Measurements from ENCODE around the gene CACNA1G. TPM values are rescaled to one million over a fixed set of nuclear protein-coding genes. Genes with fewer than 3 reads are reported as not detected.

CACNA1G gene
- total RNA-seq, 4 donors from 2014 or later = 0.11 to 0.38 (median 0.13) TPM; not detected in 1

- no peaks in the 10 kb centered on the region for H3K36me3 ChIP-seq
- WGBS, 2 donors = 21 to 29% methylated on average over 2 of the region's 2 CpGs
- peaks cover 4 to 67% (median 18%) of the 10 kb centered on the region in 4 donors for H3K27me3 ChIP-seq
- H3K4me1 ChIP-seq = peaks cover 5 to 26% (median 13%) of the 10 kb centered on the region in 3 donors
- H3K4me3 ChIP-seq = no peak overlapping the region
- DNase-seq = no peak
- H3K9me3 ChIP-seq = no peaks in the 10 kb centered on the region
- TF ChIP-seq CTCF (IDR thresholded peaks at IDR 0.05) (no peak), POLR2A (IDR thresholded peaks at IDR 0.05) (no peak)
- H3K27ac ChIP-seq = no peak overlapping the region
- intact Hi-C loops (cut with DNase I) = no loop called here
These were observed 6.4 kb downstream of the CACNA1G start for GRCh38 chr17:50566886-50567285.

DNA sequence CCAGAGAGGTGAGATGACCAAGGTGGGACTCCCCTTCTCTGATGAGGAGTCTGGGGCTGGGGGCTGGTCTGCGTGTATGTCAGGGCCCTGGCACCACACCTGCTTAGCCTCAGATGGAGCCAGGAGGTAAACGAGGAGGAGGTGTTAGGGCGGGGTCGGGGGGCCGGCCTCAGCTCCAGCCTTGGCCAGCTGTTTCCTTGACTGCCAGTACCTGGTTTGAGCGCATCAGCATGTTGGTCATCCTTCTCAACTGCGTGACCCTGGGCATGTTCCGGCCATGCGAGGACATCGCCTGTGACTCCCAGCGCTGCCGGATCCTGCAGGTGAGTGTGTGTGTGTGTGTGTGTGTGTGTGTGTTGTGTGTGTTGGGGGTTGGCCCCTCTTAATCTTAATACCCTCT is 8.1 kb downstream of the CACNA1G start:
- DNase-seq = no peak
- intact Hi-C loops (cut with DNase I) = no loop called here
- Histone ChIP-seq H3K27me3 (peaks cover 0 to 49% (median 6%) of the 10 kb centered on the region in 4 donors), H3K4me3 (no peak overlapping the region), H3K36me3 (no peaks in the 10 kb centered on the region), H3K27ac (no peak overlapping the region), H3K9me3 (no peaks in the 10 kb centered on the region), H3K4me1 (peaks cover 0 to 17% (median 10%) of the 10 kb centered on the region in 3 donors)
- WGBS, 2 donors = 67% methylated on average over 1 of the region's 12 CpGs; no CpG with 5 or more reads in 1 of the 2 donors
- TF ChIP-seq CTCF (IDR thresholded peaks at IDR 0.05) (no peak), POLR2A (IDR thresholded peaks at IDR 0.05) (no peak)

- H3K9me3 ChIP-seq = no peaks in the 10 kb centered on the region
- WGBS, 2 donors = 90% methylated on average over 2 of the region's 7 CpGs; no CpG with 5 or more reads in 1 of the 2 donors
- H3K4me3 ChIP-seq = no peak overlapping the region
- H3K36me3 ChIP-seq = no peaks in the 10 kb centered on the region
- H3K27ac ChIP-seq = no peak overlapping the region
- intact Hi-C loops (cut with DNase I) = no loop called here
- H3K27me3 ChIP-seq = peaks cover 0 to 40% (median 5%) of the 10 kb centered on the region in 4 donors
- no peak for DNase-seq
- H3K4me1 ChIP-seq = peaks cover 0 to 12% (median 10%) of the 10 kb centered on the region in 3 donors
- no peak for TF ChIP-seq CTCF (IDR thresholded peaks at IDR 0.05)
- no peak for TF ChIP-seq POLR2A (IDR thresholded peaks at IDR 0.05)
These were observed 9.1 kb downstream of the CACNA1G start for GRCh38 chr17:50569592-50569991.

DNA sequence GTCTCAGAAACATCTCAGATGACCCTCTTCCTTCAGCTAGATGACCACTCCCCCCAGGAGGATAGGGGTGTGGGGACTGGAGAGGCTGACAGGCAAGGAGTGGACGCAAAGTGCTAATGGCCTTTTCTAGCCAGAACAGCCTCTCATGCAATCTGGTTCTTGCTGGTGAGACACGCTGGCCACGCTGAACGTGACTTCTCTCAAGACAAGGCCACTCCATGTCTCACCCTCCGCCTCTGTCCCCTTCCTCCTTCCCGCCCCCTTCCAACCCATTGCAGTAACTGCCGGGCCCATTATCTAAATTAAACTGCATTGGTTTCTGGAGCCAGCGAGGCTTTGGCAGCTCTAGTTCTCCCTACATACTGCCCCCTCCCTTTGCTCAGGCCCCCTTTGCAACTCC is 9.5 kb downstream of the CACNA1G start:
- intact Hi-C loops (cut with DNase I) = no loop called here
- Histone ChIP-seq H3K36me3 (no peaks in the 10 kb centered on the region), H3K4me1 (peaks cover 0 to 8% (median 6%) of the 10 kb centered on the region in 3 donors), H3K4me3 (no peak overlapping the region), H3K9me3 (no peaks in the 10 kb centered on the region), H3K27ac (no peak overlapping the region), H3K27me3 (peaks cover 0 to 35% (median 5%) of the 10 kb centered on the region in 4 donors)
- DNase-seq = no peak
- TF ChIP-seq CTCF (IDR thresholded peaks at IDR 0.05) (no peak), POLR2A (IDR thresholded peaks at IDR 0.05) (no peak)
- 78 to 87% methylated on average over 7 to 8 of the region's 8 CpGs for WGBS, 2 donors

GRCh38 chr17:50570528-50570927 is 10.0 kb downstream of the CACNA1G start:
- TF ChIP-seq CTCF (IDR thresholded peaks at IDR 0.05) = no peak
- TF ChIP-seq POLR2A (IDR thresholded peaks at IDR 0.05) = no peak
- no peaks in the 10 kb centered on the region for H3K36me3 ChIP-seq
- H3K9me3 ChIP-seq = no peaks in the 10 kb centered on the region
- H3K27ac ChIP-seq = no peak overlapping the region
- intact Hi-C loops (cut with DNase I) = no loop called here
- no peak for DNase-seq
- WGBS, 2 donors = 93 to 94% methylated on average over 3 of the region's 7 CpGs
- peaks cover 0 to 3% (median 1%) of the 10 kb centered on the region in 3 donors for H3K4me1 ChIP-seq
- H3K4me3 ChIP-seq = no peak overlapping the region
- H3K27me3 ChIP-seq = peaks cover 0 to 30% (median 4%) of the 10 kb centered on the region in 4 donors

Data from esophagus squamous epithelium (tissue), 5 donors.